ENCODE data around the gene TUBGCP6.
A peak's percentile ranks its signal among the peaks of the same experiment; 100 is the strongest.
"Not testable (repeated sequence)": the region's sequence is repeated elsewhere in the genome, so short reads cannot be mapped to it uniquely, and the experiment has no call there.

The TUBGCP6 gene

GRCh38 chr22:50278956-50279619, 34.3 kb upstream of the TUBGCP6 start:
- no peak for DNase-seq (ENCODE audit: low read depth in 1 of 2, low spot score in 1 of 2)

GRCh38 chr22:50278461-50278860, 33.6 kb upstream of the TUBGCP6 start:
- no peak for DNase-seq (ENCODE audit: low read depth in 1 of 2, low spot score in 1 of 2)

GRCh38 chr22:50277761-50278160, 32.9 kb upstream of the TUBGCP6 start:
- DNase-seq (ENCODE audit: low read depth in 1 of 2, low spot score in 1 of 2): no peak

- no peak for DNase-seq (ENCODE audit: low read depth in 1 of 2, low spot score in 1 of 2)
Measured at GRCh38 chr22:50276143-50276542, 31.3 kb upstream of the TUBGCP6 start.

- no peak for DNase-seq (ENCODE audit: low read depth in 1 of 2, low spot score in 1 of 2)
Measured at GRCh38 chr22:50275181-50276055, 30.6 kb upstream of the TUBGCP6 start.

GRCh38 chr22:50274771-50275170, 29.9 kb upstream of the TUBGCP6 start:
- DNase-seq (ENCODE audit: low read depth in 1 of 2, low spot score in 1 of 2): no peak

- DNase-seq (ENCODE audit: low read depth in 1 of 2, low spot score in 1 of 2): peak in 1 of 2 donors; percentile 23
Measured at GRCh38 chr22:50274311-50274710, 29.5 kb upstream of the TUBGCP6 start.

- DNase-seq (ENCODE audit: low read depth in 1 of 2, low spot score in 1 of 2): not testable (repeated sequence)
Measured at GRCh38 chr22:50273781-50274180, 29.0 kb upstream of the TUBGCP6 start.

GRCh38 chr22:50273352-50273751, 28.5 kb upstream of the TUBGCP6 start:
- not testable (repeated sequence) for DNase-seq (ENCODE audit: low read depth in 1 of 2, low spot score in 1 of 2)

GRCh38 chr22:50272044-50272802, 27.4 kb upstream of the TUBGCP6 start:
- no peak for DNase-seq (ENCODE audit: low read depth in 1 of 2, low spot score in 1 of 2)

GRCh38 chr22:50271519-50271970, 26.7 kb upstream of the TUBGCP6 start:
- no peak for DNase-seq (ENCODE audit: low read depth in 1 of 2, low spot score in 1 of 2)

- peak; percentile 30 to 44 for DNase-seq (ENCODE audit: low read depth in 1 of 2, low spot score in 1 of 2)
Measured at GRCh38 chr22:50270666-50271394, 26.0 kb upstream of the TUBGCP6 start.

- DNase-seq (ENCODE audit: low read depth in 1 of 2, low spot score in 1 of 2): peak; percentile 40 to 44
Measured at GRCh38 chr22:50269970-50270665, 25.3 kb upstream of the TUBGCP6 start, which contains the start of gene MAPK11. Gene MAPK11, minus strand, starts transcription at chr22:50270380. Its CDS starts 88 bp downstream, at chr22:50270292.

GRCh38 chr22:50269573-50269969, 24.7 kb upstream of the TUBGCP6 start:
- no peak for DNase-seq (ENCODE audit: low read depth in 1 of 2, low spot score in 1 of 2)

GRCh38 chr22:50268655-50269113, 23.9 kb upstream of the TUBGCP6 start:
- DNase-seq (ENCODE audit: low read depth in 1 of 2, low spot score in 1 of 2): no peak

- DNase-seq (ENCODE audit: low read depth in 1 of 2, low spot score in 1 of 2): peak in 1 of 2 donors; percentile 29
Measured at GRCh38 chr22:50267591-50268390, 23.0 kb upstream of the TUBGCP6 start.

GRCh38 chr22:50266994-50267393, 22.2 kb upstream of the TUBGCP6 start:
- no peak for DNase-seq (ENCODE audit: low read depth in 1 of 2, low spot score in 1 of 2)

GRCh38 chr22:50264946-50265669, 20.3 kb upstream of the TUBGCP6 start:
- DNase-seq (ENCODE audit: low read depth in 1 of 2, low spot score in 1 of 2): no peak
